ENCODE results near the gene ZNF490.

Gene ZNF490

GRCh38 chr19:12546903-12547302, 63.7 kb downstream of the ZNF490 start:
- 100% methylated on average over 1 of the region's 2 CpGs for WGBS (ENCODE audit: insufficient coverage)
- ChIA-PET POLR2A (no interaction called here), CTCF (interaction anchor here (1.4 kb wide), 1 partner anchor 52 kb away, joined by 5 read pairs; no protein-coding TSS in a partner anchor)
- H3K9me3 ChIP-seq (ENCODE audit: control extremely low read depth in 1 of 5, control insufficient read depth in 4 of 5, insufficient read depth in 2 of 5, low read depth in 1 of 5, low read length in 4 of 5) = peaks cover 0 to 41% (median 4%) of the 10 kb centered on the region in 5 experiments
- no peak overlapping the region for H3K27ac ChIP-seq (ENCODE audit: insufficient read depth in 1 of 2, low read depth in 1 of 2, low read length in 2 of 2, poor library complexity in 1 of 2, severe bottlenecking in 2 of 2)
- H3K27me3 ChIP-seq (replicated peaks in 2 of 5; ENCODE audit: control insufficient read depth in 4 of 5, insufficient read depth in 5 of 5, low read length in 4 of 5) = no peaks in the 10 kb centered on the region
- no peak for DNase-seq
- H3K4me1 ChIP-seq (ENCODE audit: control extremely low read depth in 1 of 4, control insufficient read depth in 4 of 4, insufficient read depth in 4 of 4, low read length in 3 of 4) = peaks cover 0 to 37% (median 22%) of the 10 kb centered on the region in 4 experiments
- H3K36me3 ChIP-seq (ENCODE audit: control insufficient read depth in 4 of 4, insufficient read depth in 4 of 4, low read length in 3 of 4) = peaks cover 2 to 47% (median 12%) of the 10 kb centered on the region in 4 experiments
- H3K4me3 ChIP-seq (ENCODE audit: control insufficient read depth in 1 of 7, extremely low read depth in 1 of 7, insufficient read depth in 4 of 7, low read depth in 2 of 7, low read length in 6 of 7) = no peak overlapping the region

DNA sequence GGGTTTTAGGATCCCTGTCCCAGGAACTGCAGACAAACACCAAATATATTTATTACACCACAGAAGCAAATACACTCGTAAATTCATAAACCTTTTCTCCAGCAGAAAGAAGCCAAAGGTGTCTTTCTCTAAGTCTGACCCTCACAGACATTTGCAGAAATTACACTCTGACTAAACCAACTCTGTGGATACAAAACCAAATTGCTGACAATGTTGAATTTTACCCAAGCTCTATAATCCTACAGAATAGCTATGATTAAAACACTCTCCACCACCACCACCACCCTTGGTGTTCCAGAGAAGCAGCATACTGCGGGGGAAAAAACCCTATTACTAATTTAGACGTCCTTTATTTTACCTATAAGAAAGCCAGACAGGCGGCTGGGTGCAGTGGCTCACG, 64.5 kb downstream of the ZNF490 start:
- no peak for DNase-seq
- Histone ChIP-seq H3K27me3 (replicated peaks in 2 of 5; ENCODE audit: control insufficient read depth in 4 of 5, insufficient read depth in 5 of 5, low read length in 4 of 5) (no peaks in the 10 kb centered on the region), H3K4me1 (ENCODE audit: control extremely low read depth in 1 of 4, control insufficient read depth in 4 of 4, insufficient read depth in 4 of 4, low read length in 3 of 4) (peaks cover 0 to 34% (median 20%) of the 10 kb centered on the region in 4 experiments), H3K27ac (ENCODE audit: insufficient read depth in 1 of 2, low read depth in 1 of 2, low read length in 2 of 2, poor library complexity in 1 of 2, severe bottlenecking in 2 of 2) (peak overlapping the region in 1 of 2 experiments; percentile 5), H3K4me3 (ENCODE audit: control insufficient read depth in 1 of 7, extremely low read depth in 1 of 7, insufficient read depth in 4 of 7, low read depth in 2 of 7, low read length in 6 of 7) (no peak overlapping the region), H3K36me3 (ENCODE audit: control insufficient read depth in 4 of 4, insufficient read depth in 4 of 4, low read length in 3 of 4) (peaks cover 7 to 51% (median 15%) of the 10 kb centered on the region in 4 experiments), H3K9me3 (ENCODE audit: control extremely low read depth in 1 of 5, control insufficient read depth in 4 of 5, insufficient read depth in 2 of 5, low read depth in 1 of 5, low read length in 4 of 5) (peaks cover 5 to 48% (median 6%) of the 10 kb centered on the region in 5 experiments)
- POLR2A ChIA-PET = no interaction called here
- CTCF ChIA-PET = interaction anchor here (1.4 kb wide), 1 partner anchor 51 kb away, joined by 5 read pairs; no protein-coding TSS in a partner anchor
- 96% methylated on average over 5 of the region's 5 CpGs for WGBS (ENCODE audit: insufficient coverage)

- Histone ChIP-seq H3K9me3 (ENCODE audit: control extremely low read depth in 1 of 5, control insufficient read depth in 4 of 5, insufficient read depth in 2 of 5, low read depth in 1 of 5, low read length in 4 of 5) (peaks cover 5 to 49% (median 13%) of the 10 kb centered on the region in 5 experiments), H3K27me3 (replicated peaks in 2 of 5; ENCODE audit: control insufficient read depth in 4 of 5, insufficient read depth in 5 of 5, low read length in 4 of 5) (no peaks in the 10 kb centered on the region), H3K27ac (ENCODE audit: insufficient read depth in 1 of 2, low read depth in 1 of 2, low read length in 2 of 2, poor library complexity in 1 of 2, severe bottlenecking in 2 of 2) (peak overlapping the region in 1 of 2 experiments; percentile 31), H3K4me1 (ENCODE audit: control extremely low read depth in 1 of 4, control insufficient read depth in 4 of 4, insufficient read depth in 4 of 4, low read length in 3 of 4) (peaks cover 0 to 28% (median 16%) of the 10 kb centered on the region in 4 experiments), H3K36me3 (ENCODE audit: control insufficient read depth in 4 of 4, insufficient read depth in 4 of 4, low read length in 3 of 4) (peaks cover 7 to 56% (median 18%) of the 10 kb centered on the region in 4 experiments), H3K4me3 (ENCODE audit: control insufficient read depth in 1 of 7, extremely low read depth in 1 of 7, insufficient read depth in 4 of 7, low read depth in 2 of 7, low read length in 6 of 7) (no peak overlapping the region)
- POLR2A ChIA-PET = interaction anchor here (1.1 kb wide), 1 partner anchor 104 kb away, joined by 5 read pairs; the partner anchor contains the start of gene ZNF443
- CTCF ChIA-PET = interaction anchor here (1.4 kb wide), 1 partner anchor 50 kb away, joined by 5 read pairs; no protein-coding TSS in a partner anchor
- DNase-seq = no peak
- whole genome bisulfite sequencing (ENCODE audit: insufficient coverage) = 100% methylated on average over 6 of the region's 8 CpGs
These were observed 65.3 kb downstream of the ZNF490 start for GRCh38 chr19:12545267-12545666.

DNA sequence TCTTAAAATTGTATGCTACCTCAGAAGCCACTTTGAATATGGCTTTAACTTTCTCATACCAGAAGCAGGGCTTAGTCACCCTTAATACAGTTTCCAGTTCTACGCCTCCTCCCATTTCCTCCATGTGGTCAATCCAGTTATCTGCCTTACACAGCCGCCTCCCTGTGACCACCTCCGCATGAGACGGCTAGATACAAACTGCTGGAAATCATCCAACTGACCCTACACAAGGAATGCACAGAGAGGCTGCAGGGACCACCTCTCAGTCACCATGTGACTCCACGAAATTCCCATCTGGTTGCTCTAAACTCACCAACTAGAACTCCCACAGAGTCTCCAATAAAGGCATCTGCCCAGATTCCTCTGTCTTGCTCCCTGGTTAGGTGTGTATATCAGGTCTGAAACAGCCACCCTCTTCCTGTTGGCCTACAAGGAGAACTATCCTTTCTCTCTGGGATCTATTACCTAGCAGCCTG, 66.2 kb downstream of the ZNF490 start:
- Histone ChIP-seq H3K4me3 (ENCODE audit: control insufficient read depth in 1 of 7, extremely low read depth in 1 of 7, insufficient read depth in 4 of 7, low read depth in 2 of 7, low read length in 6 of 7) (peak overlapping the region in 3 of 7 experiments; percentile 37 to 58 (median 46)), H3K4me1 (ENCODE audit: control extremely low read depth in 1 of 4, control insufficient read depth in 4 of 4, insufficient read depth in 4 of 4, low read length in 3 of 4) (peaks cover 0 to 23% (median 12%) of the 10 kb centered on the region in 4 experiments), H3K36me3 (ENCODE audit: control insufficient read depth in 4 of 4, insufficient read depth in 4 of 4, low read length in 3 of 4) (peaks cover 10 to 55% (median 23%) of the 10 kb centered on the region in 4 experiments), H3K27ac (ENCODE audit: insufficient read depth in 1 of 2, low read depth in 1 of 2, low read length in 2 of 2, poor library complexity in 1 of 2, severe bottlenecking in 2 of 2) (peak overlapping the region; percentile 41 to 77), H3K9me3 (ENCODE audit: control extremely low read depth in 1 of 5, control insufficient read depth in 4 of 5, insufficient read depth in 2 of 5, low read depth in 1 of 5, low read length in 4 of 5) (peaks cover 5 to 54% (median 17%) of the 10 kb centered on the region in 5 experiments), H3K27me3 (replicated peaks in 2 of 5; ENCODE audit: control insufficient read depth in 4 of 5, insufficient read depth in 5 of 5, low read length in 4 of 5) (no peaks in the 10 kb centered on the region)
- WGBS (ENCODE audit: insufficient coverage) = 0% methylated on average over 4 of the region's 5 CpGs
- POLR2A ChIA-PET = interaction anchor here (1.1 kb wide), 1 partner anchor 103 kb away, joined by 5 read pairs; the partner anchor contains the start of gene ZNF443
- CTCF ChIA-PET = interaction anchor here (1.0 kb wide), 1 partner anchor 343 kb away, joined by 3 read pairs; no protein-coding TSS in a partner anchor
- peak; percentile 92 to 97 (median 97) for DNase-seq

DNA sequence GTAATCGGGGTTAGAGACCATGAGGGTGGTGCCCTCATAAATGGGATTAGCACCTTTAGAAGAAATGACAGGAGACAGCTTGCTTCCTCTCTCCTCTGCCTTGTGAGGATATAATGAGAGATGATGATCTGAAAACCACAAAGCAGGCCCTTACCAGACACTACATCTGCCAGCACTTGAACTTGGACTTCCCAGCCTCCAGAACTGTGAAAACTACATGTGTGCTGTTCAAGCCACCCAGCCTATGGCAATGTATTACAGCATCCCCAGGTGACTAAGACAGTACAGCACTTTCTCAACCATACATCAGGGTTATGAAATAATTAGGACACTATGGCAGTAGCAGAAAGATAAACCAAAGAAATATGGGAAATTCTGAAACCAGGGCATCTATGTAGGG, 66.8 kb downstream of the ZNF490 start:
- H3K27ac ChIP-seq (ENCODE audit: insufficient read depth in 1 of 2, low read depth in 1 of 2, low read length in 2 of 2, poor library complexity in 1 of 2, severe bottlenecking in 2 of 2) = peak overlapping the region; percentile 41 to 77
- CTCF ChIA-PET = interaction anchor here (1.0 kb wide), 1 partner anchor 342 kb away, joined by 3 read pairs; no protein-coding TSS in a partner anchor
- peaks cover 0 to 18% (median 11%) of the 10 kb centered on the region in 4 experiments for H3K4me1 ChIP-seq (ENCODE audit: control extremely low read depth in 1 of 4, control insufficient read depth in 4 of 4, insufficient read depth in 4 of 4, low read length in 3 of 4)
- peak in 2 of 3 donors; percentile 50 to 64 for DNase-seq
- peaks cover 3 to 50% (median 17%) of the 10 kb centered on the region in 5 experiments for H3K9me3 ChIP-seq (ENCODE audit: control extremely low read depth in 1 of 5, control insufficient read depth in 4 of 5, insufficient read depth in 2 of 5, low read depth in 1 of 5, low read length in 4 of 5)
- no peaks in the 10 kb centered on the region for H3K27me3 ChIP-seq (replicated peaks in 2 of 5; ENCODE audit: control insufficient read depth in 4 of 5, insufficient read depth in 5 of 5, low read length in 4 of 5)
- WGBS (ENCODE audit: insufficient coverage) = no CpG with 5 or more reads among the region's 1 CpG
- POLR2A ChIA-PET = no interaction called here
- peak overlapping the region in 4 of 7 experiments; percentile 23 to 58 (median 42) for H3K4me3 ChIP-seq (ENCODE audit: control insufficient read depth in 1 of 7, extremely low read depth in 1 of 7, insufficient read depth in 4 of 7, low read depth in 2 of 7, low read length in 6 of 7)
- H3K36me3 ChIP-seq (ENCODE audit: control insufficient read depth in 4 of 4, insufficient read depth in 4 of 4, low read length in 3 of 4) = peaks cover 12 to 50% (median 22%) of the 10 kb centered on the region in 4 experiments

All from common myeloid progenitor, CD34-positive (primary cell).